Activated naive CD8-positive, alpha-beta T cell treated with anti-CD3 and anti-CD28 coated beads for 36 hours (primary cell): ENCODE measurements around the gene ASPHD1. TPM values are rescaled to one million over a fixed set of nuclear protein-coding genes. Genes with fewer than 3 reads are reported as not detected.
A peak's percentile ranks its signal among the peaks of the same experiment; 100 is the strongest.

Experiments
- DNase-seq: peaks from one replicate; pipeline ENCODE4 v3.0.0; 2021
- H3K27ac Mint-ChIP-seq: one replicate; pipeline ENCODE4 v1.8.0; 2022; ENCODE audit warnings: mild to moderate bottlenecking, moderate library complexity, mixed read lengths
- H3K27me3 Mint-ChIP-seq: one replicate; pipeline ENCODE4 v1.8.0; 2022; ENCODE audit warnings: mild to moderate bottlenecking, mixed read lengths
- H3K36me3 Mint-ChIP-seq: one replicate; pipeline ENCODE4 v1.8.0; 2021; ENCODE audit warnings: mild to moderate bottlenecking, mixed read lengths
- H3K4me1 Mint-ChIP-seq: one replicate; pipeline ENCODE4 v1.8.0; 2021; ENCODE audit warnings: mixed read lengths
- H3K4me3 Mint-ChIP-seq: one replicate; pipeline ENCODE4 v1.8.0; 2022; ENCODE audit warnings: mild to moderate bottlenecking, moderate library complexity, mixed read lengths
- H3K9me3 Mint-ChIP-seq: one replicate; pipeline ENCODE4 v1.8.0; 2022; ENCODE audit warnings: mixed read lengths
- total RNA-seq, 2 experiments: library from RNA; stranded (reverse); gene quantifications; one replicate each; pipeline ENCODE4 v1.2.3, GENCODE V29; 2021

Gene ASPHD1, protein sequence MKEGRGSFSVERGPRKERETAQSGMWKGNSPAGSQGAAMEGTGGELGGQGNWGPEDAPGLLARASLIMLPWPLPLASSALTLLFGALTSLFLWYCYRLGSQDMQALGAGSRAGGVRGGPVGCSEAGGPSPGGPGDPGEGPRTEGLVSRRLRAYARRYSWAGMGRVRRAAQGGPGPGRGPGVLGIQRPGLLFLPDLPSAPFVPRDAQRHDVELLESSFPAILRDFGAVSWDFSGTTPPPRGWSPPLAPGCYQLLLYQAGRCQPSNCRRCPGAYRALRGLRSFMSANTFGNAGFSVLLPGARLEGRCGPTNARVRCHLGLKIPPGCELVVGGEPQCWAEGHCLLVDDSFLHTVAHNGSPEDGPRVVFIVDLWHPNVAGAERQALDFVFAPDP
- 1 to 10 TPM; 1.3 to 2.0 TPM for total RNA-seq

GRCh38 chr16:29900102-29900887 lies at the start of gene ASPHD1:
Gene ASPHD1, plus strand, starts transcription at chr16:29900488. Its CDS starts 484 bp downstream, at chr16:29900972.
- peaks cover 16% of the 10 kb centered on the region for H3K4me1 Mint-ChIP-seq
- H3K27me3 Mint-ChIP-seq = peaks cover 39% of the 10 kb centered on the region
- peak; percentile 76 for DNase-seq

DNA sequence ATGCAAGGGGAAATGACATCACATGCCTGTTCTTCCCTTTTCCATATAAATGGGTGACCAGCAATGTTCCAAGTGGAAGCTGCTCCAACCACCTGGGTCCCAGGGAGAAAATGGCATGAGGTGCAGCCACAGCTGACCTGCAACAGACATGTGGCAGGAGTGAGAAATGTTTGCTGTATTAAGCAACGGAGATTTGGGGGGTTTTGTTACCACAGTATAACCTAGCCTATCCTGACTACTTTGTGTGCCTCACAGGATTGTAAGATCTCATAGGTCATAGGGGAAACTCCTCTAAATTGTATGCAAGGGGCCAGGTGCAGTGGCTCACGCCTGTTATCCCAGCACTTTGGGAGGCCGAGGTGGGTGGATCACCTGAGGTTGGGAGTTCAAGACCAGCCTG lies 49.3 kb upstream of the ASPHD1 start:
- H3K4me3 Mint-ChIP-seq = no peak overlapping the region
- H3K27ac Mint-ChIP-seq = no peak overlapping the region
- no peaks in the 10 kb centered on the region for H3K9me3 Mint-ChIP-seq
- H3K36me3 Mint-ChIP-seq = peaks cover 4% of the 10 kb centered on the region
- no peak for DNase-seq
- H3K4me1 Mint-ChIP-seq = peaks cover 4% of the 10 kb centered on the region
- H3K27me3 Mint-ChIP-seq = no peaks in the 10 kb centered on the region

More at GRCh38 chr16:29900102-29900887, at the start of gene ASPHD1:
- no peaks in the 10 kb centered on the region for H3K9me3 Mint-ChIP-seq
- H3K36me3 Mint-ChIP-seq = no peaks in the 10 kb centered on the region
- H3K27ac Mint-ChIP-seq = peak within 1 kb of the TSS; percentile 29
- H3K4me3 Mint-ChIP-seq = peak within 1 kb of the TSS; percentile 84

- no peaks in the 10 kb centered on the region for H3K36me3 Mint-ChIP-seq
- DNase-seq = no peak
- peaks cover 6% of the 10 kb centered on the region for H3K4me1 Mint-ChIP-seq
- H3K9me3 Mint-ChIP-seq = no peaks in the 10 kb centered on the region
- no peak overlapping the region for H3K27ac Mint-ChIP-seq
- H3K4me3 Mint-ChIP-seq = no peak overlapping the region
- no peaks in the 10 kb centered on the region for H3K27me3 Mint-ChIP-seq
Measured at GRCh38 chr16:29852654-29853053, 47.6 kb upstream of the ASPHD1 start.

- Mint-ChIP-seq H3K4me3 (no peak overlapping the region), H3K27ac (no peak overlapping the region), H3K27me3 (no peaks in the 10 kb centered on the region), H3K9me3 (no peaks in the 10 kb centered on the region), H3K36me3 (peaks cover 4% of the 10 kb centered on the region), H3K4me1 (peaks cover 4% of the 10 kb centered on the region)
- DNase-seq = no peak
Measured at GRCh38 chr16:29854520-29855100, 45.7 kb upstream of the ASPHD1 start.

DNA sequence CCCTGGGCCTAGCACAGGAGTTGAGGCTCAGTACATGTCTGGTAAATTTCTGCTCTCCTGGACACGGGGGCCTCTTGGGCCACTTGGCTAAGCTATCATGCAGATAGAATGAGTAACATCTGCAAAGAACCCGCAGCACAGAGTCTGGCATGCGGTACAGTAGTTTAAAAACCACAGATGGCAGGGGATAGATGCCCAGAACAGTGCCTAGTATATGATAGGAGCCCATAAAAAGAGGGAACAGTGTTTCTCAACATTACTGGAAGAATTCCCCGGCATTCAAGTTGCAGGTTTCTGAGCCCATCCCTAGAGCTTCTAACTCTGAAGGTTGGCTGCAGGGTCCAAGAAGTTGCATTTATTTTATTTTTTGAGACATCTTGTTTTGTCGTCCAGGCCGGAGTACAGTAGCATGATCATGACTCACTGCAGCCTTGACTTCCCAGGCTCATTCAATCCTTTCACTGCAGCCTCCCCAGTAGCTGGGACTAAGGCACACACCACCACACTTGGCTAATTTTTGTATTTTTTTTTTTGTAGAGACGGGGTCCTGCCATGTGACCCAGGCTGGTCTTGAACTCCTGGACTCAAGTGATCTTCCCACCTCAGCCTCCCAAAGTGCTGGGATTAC lies 43.0 kb upstream of the ASPHD1 start:
- Mint-ChIP-seq H3K4me3 (no peak overlapping the region), H3K4me1 (peaks cover 16% of the 10 kb centered on the region), H3K36me3 (peaks cover 16% of the 10 kb centered on the region), H3K27me3 (no peaks in the 10 kb centered on the region), H3K9me3 (no peaks in the 10 kb centered on the region), H3K27ac (no peak overlapping the region)
- DNase-seq = no peak

- H3K4me1 Mint-ChIP-seq = peaks cover 16% of the 10 kb centered on the region
- no peak overlapping the region for H3K4me3 Mint-ChIP-seq
- H3K36me3 Mint-ChIP-seq = peaks cover 16% of the 10 kb centered on the region
- no peaks in the 10 kb centered on the region for H3K27me3 Mint-ChIP-seq
- H3K27ac Mint-ChIP-seq = no peak overlapping the region
- no peak for DNase-seq
- no peaks in the 10 kb centered on the region for H3K9me3 Mint-ChIP-seq
Measured at GRCh38 chr16:29858149-29858849, 42.0 kb upstream of the ASPHD1 start.

GRCh38 chr16:29858974-29859373 lies 41.3 kb upstream of the ASPHD1 start:
- Mint-ChIP-seq H3K4me3 (no peak overlapping the region), H3K36me3 (peaks cover 16% of the 10 kb centered on the region), H3K9me3 (no peaks in the 10 kb centered on the region), H3K27ac (no peak overlapping the region), H3K4me1 (peaks cover 17% of the 10 kb centered on the region), H3K27me3 (no peaks in the 10 kb centered on the region)
- no peak for DNase-seq

DNA sequence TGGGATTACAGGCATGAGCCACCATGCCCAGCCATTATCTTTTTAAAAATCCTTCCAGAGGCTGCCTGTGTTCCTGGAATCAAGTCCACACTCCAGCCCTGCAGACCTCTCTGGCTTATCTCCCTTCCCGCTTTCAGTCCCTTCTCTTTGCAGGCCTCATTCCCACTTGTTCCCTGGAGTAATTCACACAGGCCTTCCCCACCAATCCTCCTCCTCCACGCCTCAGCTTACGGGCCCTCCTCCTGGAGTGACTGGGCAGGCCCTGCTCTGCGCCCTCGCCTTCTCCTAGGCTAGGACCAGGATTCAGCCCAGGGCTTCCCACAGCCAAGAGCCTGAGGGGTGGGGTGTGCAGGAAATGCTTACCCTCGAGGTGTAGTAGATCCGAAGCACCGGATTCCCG lies 40.1 kb upstream of the ASPHD1 start:
- H3K27ac Mint-ChIP-seq = peak overlapping the region; percentile 22
- peaks cover 16% of the 10 kb centered on the region for H3K36me3 Mint-ChIP-seq
- no peaks in the 10 kb centered on the region for H3K9me3 Mint-ChIP-seq
- peaks cover 17% of the 10 kb centered on the region for H3K4me1 Mint-ChIP-seq
- DNase-seq = no peak
- H3K4me3 Mint-ChIP-seq = no peak overlapping the region
- no peaks in the 10 kb centered on the region for H3K27me3 Mint-ChIP-seq

DNA sequence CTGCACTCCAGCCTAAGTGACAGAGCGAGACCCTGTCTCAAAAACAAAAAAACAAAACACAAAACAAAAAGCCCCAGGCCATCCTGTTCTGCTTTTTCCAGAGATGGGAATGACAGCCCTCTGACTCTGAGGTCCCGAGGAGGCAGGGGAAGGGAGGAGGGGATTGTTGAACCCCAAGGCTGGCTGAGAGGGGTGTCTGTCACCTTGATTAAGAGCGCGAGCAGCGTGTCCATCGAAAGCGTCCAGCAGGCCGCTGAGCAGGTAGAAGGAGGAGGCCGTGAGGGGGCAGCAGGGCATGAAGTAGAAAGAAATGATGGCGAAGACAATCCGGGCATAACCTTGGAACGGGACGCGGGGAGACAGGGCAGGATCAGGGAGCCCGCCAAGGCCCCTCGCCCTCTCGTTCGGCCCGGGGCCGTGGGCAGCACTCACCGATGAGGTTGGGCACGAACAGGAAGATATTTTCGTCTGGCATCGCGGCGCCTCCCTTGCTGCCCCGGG lies 37.9 kb upstream of the ASPHD1 start:
- Mint-ChIP-seq H3K27ac (peak overlapping the region; percentile 91), H3K9me3 (no peaks in the 10 kb centered on the region), H3K4me1 (peaks cover 15% of the 10 kb centered on the region), H3K27me3 (no peaks in the 10 kb centered on the region), H3K36me3 (peaks cover 16% of the 10 kb centered on the region), H3K4me3 (peak overlapping the region; percentile 98)
- DNase-seq = peak; percentile 8

DNA sequence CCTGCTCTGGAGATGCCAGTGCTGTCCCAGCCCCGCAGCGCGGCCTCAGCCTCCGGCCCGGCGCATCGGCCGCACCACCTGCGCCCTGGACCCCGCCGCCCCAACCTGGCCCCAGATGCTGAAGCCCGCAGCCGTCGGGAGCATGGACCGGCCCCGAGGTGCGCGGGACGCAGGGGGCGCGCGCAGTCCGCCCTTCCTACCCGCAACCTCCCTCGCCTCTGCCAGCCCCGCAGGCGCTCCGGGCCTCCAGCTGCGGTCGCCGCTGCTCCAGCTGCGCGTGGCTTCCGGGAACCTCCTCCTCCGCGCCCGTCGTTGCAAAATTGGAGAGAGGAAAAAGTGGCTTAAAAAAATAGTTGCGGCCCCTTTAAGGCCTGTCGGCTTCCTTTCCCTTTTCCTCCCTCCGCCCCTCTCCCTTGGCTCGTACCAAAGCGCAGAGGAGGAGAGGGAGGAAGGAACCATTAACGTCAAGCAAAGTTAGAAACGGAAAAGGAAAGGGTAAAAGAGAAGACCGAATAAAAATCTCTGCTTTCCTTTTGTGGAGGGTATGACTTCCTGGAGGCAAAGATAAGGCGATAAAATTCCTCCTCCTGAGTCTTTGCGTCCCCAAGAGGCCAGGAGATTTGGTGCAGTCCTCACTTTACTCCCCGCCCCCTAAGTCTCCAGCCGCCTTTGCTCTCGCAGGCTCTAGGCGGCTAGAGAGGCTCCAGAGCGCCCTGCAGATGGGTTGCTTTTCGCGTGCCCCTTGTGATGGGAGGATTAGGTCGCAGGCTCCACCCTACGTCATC lies 37.2 kb upstream of the ASPHD1 start, which contains the start of gene CDIPT:
TSS of gene CDIPT (minus strand) at position 343 of the 785 bp plus-strand sequence. CDS start 369 bp downstream, outside the sequence.
- no peaks in the 10 kb centered on the region for H3K9me3 Mint-ChIP-seq
- peaks cover 16% of the 10 kb centered on the region for H3K36me3 Mint-ChIP-seq
- peak within 1 kb of the TSS; percentile 98 for H3K4me3 Mint-ChIP-seq
- H3K27me3 Mint-ChIP-seq = no peaks in the 10 kb centered on the region
- peak; percentile 91 for DNase-seq
- H3K4me1 Mint-ChIP-seq = peaks cover 15% of the 10 kb centered on the region
- H3K27ac Mint-ChIP-seq = peak within 1 kb of the TSS; percentile 97

- H3K4me1 Mint-ChIP-seq = peaks cover 13% of the 10 kb centered on the region
- no peak for DNase-seq
- H3K9me3 Mint-ChIP-seq = no peaks in the 10 kb centered on the region
- H3K27me3 Mint-ChIP-seq = no peaks in the 10 kb centered on the region
- H3K4me3 Mint-ChIP-seq = peak overlapping the region; percentile 98
- peaks cover 16% of the 10 kb centered on the region for H3K36me3 Mint-ChIP-seq
- H3K27ac Mint-ChIP-seq = peak overlapping the region; percentile 97
Measured at GRCh38 chr16:29863669-29863984, 36.7 kb upstream of the ASPHD1 start.

DNA sequence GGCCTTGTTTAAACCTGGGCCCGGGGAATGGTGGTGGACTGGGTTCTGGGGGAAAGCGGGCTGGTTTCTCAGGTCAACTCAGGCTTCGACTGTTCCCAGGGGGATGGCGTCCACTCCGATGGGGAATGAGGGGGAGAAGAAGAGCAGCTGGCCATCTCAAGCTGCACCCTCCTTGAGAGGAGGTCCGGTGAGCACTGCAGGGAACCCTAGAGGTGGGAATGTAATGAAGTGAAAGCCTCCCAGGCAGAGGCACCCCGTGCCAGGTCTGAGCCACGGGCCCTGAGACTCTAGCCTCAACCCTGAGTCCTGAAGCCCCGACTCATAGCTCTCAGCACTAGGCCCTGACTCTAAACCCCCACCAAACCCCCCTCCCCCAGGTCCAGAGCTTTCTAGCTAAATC lies 36.1 kb upstream of the ASPHD1 start:
- no peak for DNase-seq
- Mint-ChIP-seq H3K27ac (no peak overlapping the region), H3K27me3 (no peaks in the 10 kb centered on the region), H3K4me3 (no peak overlapping the region), H3K9me3 (no peaks in the 10 kb centered on the region), H3K4me1 (peaks cover 13% of the 10 kb centered on the region), H3K36me3 (peaks cover 15% of the 10 kb centered on the region)

DNA sequence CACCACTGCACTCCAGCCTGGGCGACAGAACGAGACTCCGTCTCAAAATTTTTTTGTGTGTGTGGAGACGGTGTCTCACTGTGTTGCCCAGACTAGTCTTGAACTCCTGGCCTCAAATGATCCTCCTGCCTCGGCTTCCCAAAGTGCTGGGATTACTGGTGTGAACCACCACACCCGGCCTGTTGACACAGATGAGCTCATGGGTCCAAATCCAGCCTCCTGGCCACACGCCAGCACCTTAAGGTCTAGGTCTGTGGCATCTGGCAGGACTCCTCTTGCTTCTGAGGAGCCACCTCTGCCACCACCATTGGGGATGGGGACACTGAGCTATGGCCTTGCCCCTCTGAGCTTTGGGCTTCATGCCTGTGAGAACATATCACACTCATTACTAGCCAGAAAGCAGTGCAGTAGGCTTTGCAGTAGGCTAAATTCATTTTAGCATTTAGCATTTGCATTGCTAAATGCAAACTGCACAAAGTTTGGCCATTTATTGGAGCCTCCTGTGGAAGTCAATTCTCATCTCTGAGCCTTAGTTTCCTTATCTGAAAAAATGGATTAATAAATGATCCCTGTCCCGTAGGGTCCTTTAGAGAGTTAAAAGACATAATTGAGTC lies 31.8 kb upstream of the ASPHD1 start:
- Mint-ChIP-seq H3K9me3 (no peaks in the 10 kb centered on the region), H3K36me3 (no peaks in the 10 kb centered on the region), H3K27ac (no peak overlapping the region), H3K4me3 (no peak overlapping the region), H3K27me3 (no peaks in the 10 kb centered on the region), H3K4me1 (peaks cover under 1% of the 10 kb centered on the region)
- no peak for DNase-seq
